Measurements from ENCODE around the gene ERICH6.

ERICH6 gene

DNA sequence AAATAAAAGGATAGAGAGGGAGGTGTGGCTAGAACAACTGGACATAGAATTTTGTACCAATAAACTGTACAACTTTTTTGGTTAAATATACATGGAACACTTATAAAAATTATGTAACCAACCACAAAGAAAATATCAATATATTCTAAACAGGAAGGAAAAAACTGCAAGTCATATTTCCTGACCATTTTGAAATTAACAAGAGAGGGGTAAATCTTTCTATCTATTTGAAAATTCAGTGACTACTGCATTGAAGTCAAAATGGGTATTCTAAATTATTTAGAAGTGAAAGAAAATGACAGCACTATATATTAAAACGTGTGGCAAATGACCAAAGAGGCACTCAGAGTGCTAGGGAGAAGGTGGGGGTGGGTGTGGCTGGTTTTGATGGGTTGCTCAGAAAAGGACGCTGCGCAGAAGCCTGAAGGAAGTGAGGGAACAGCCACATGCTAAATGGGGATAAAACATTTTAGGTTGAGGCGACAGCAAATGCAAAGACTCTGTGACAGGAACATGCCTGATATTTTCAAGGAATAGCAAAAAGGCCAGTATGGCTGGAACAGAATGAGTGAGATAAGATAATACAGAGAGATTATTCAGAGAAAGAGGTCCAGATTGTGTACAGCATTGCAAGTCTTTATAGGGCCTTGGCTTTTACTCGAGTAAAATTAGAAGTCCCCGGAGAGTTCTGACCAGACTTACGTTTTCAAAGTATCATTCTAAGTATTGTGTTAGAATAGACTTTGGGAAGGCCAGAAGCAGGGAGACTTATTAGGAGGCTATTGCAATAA is 41.1 kb downstream of the ERICH6 start:
- no peak overlapping the region for H2AFZ ChIP-seq (ENCODE audit: low read depth)
- no peaks in the 10 kb centered on the region for H3K4me1 ChIP-seq (ENCODE audit: low read depth, poor library complexity, severe bottlenecking)
- H3K4me2 ChIP-seq = no peak overlapping the region
- H4K20me1 ChIP-seq (ENCODE audit: insufficient read depth) = no peaks in the 10 kb centered on the region
- H3K4me3 ChIP-seq (IDR thresholded peaks at IDR 0.05; ENCODE audit: insufficient read depth, low read depth, low read length) = no peak overlapping the region
- H3K27me3 ChIP-seq (ENCODE audit: insufficient read depth, low read depth) = no peaks in the 10 kb centered on the region
- H3K36me3 ChIP-seq (ENCODE audit: insufficient read depth) = no peaks in the 10 kb centered on the region
- no peaks in the 10 kb centered on the region for H3K79me2 ChIP-seq (ENCODE audit: insufficient read depth, low read depth)
- H3K9ac ChIP-seq = no peak overlapping the region
- TF ChIP-seq, protein P1, sequence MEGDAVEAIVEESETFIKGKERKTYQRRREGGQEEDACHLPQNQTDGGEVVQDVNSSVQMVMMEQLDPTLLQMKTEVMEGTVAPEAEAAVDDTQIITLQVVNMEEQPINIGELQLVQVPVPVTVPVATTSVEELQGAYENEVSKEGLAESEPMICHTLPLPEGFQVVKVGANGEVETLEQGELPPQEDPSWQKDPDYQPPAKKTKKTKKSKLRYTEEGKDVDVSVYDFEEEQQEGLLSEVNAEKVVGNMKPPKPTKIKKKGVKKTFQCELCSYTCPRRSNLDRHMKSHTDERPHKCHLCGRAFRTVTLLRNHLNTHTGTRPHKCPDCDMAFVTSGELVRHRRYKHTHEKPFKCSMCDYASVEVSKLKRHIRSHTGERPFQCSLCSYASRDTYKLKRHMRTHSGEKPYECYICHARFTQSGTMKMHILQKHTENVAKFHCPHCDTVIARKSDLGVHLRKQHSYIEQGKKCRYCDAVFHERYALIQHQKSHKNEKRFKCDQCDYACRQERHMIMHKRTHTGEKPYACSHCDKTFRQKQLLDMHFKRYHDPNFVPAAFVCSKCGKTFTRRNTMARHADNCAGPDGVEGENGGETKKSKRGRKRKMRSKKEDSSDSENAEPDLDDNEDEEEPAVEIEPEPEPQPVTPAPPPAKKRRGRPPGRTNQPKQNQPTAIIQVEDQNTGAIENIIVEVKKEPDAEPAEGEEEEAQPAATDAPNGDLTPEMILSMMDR (conservative IDR thresholded peaks at IDR 0.05; ENCODE audit: low read depth, low read length) = no peak
- no peak overlapping the region for H3K27ac ChIP-seq

DNA sequence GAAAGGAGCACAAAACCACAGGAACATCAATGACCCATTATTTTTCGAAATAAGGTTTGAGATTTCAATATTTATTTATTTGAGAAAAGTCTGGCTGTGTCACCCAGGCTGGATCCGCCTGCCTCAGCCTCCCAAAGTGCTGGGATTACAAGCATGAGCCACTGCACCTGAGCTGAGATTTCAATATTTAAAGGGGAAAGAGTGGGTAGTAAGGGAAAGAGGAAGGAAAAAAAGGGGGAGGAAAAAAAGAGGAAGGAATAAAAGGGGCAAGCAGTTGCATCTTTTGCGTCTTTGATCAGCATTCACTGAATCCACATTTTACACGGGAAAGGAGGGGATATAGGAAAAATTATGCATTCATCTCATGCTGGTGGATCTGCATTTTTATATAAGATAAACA is 47.4 kb downstream of the ERICH6 start:
- Histone ChIP-seq H3K79me2 (ENCODE audit: insufficient read depth, low read depth) (no peaks in the 10 kb centered on the region), H2AFZ (ENCODE audit: low read depth) (no peak overlapping the region), H4K20me1 (ENCODE audit: insufficient read depth) (no peaks in the 10 kb centered on the region), H3K9ac (no peak overlapping the region), H3K4me2 (no peak overlapping the region), H3K36me3 (ENCODE audit: insufficient read depth) (no peaks in the 10 kb centered on the region), H3K27me3 (ENCODE audit: insufficient read depth, low read depth) (no peaks in the 10 kb centered on the region), H3K4me3 (IDR thresholded peaks at IDR 0.05; ENCODE audit: insufficient read depth, low read depth, low read length) (no peak overlapping the region), H3K4me1 (ENCODE audit: low read depth, poor library complexity, severe bottlenecking) (no peaks in the 10 kb centered on the region), H3K27ac (no peak overlapping the region)
- TF ChIP-seq, protein P1 (conservative IDR thresholded peaks at IDR 0.05; ENCODE audit: low read depth, low read length) = no peak

DNA sequence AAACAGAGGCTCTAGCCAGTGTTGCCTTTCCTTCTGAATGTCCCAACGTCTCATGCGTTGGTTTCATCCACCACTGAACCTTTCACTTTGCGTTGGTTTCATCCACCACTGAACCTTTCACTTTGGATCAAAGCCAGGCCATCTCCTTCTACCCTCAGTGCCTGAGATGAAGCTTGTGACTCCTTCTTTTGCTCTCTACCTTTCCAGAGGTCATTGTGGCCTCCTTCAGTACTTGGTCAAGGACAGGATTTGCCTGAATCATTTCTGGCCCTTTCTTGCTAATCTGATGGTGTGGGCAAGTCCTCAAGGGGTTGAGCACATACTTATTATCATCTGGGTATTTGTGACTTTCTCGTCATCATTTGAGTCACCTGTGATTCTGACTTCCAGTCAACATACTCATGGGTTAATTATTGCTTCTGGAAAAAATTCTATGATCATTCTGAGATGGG is 50.6 kb downstream of the ERICH6 start:
- no peak overlapping the region for H2AFZ ChIP-seq (ENCODE audit: low read depth)
- no peak overlapping the region for H3K9ac ChIP-seq
- no peaks in the 10 kb centered on the region for H3K27me3 ChIP-seq (ENCODE audit: insufficient read depth, low read depth)
- TF ChIP-seq, protein P1 (conservative IDR thresholded peaks at IDR 0.05; ENCODE audit: low read depth, low read length) = no peak
- H3K4me3 ChIP-seq (IDR thresholded peaks at IDR 0.05; ENCODE audit: insufficient read depth, low read depth, low read length) = no peak overlapping the region
- H3K4me1 ChIP-seq (ENCODE audit: low read depth, poor library complexity, severe bottlenecking) = no peaks in the 10 kb centered on the region
- no peaks in the 10 kb centered on the region for H4K20me1 ChIP-seq (ENCODE audit: insufficient read depth)
- H3K36me3 ChIP-seq (ENCODE audit: insufficient read depth) = no peaks in the 10 kb centered on the region
- H3K27ac ChIP-seq = no peak overlapping the region
- H3K79me2 ChIP-seq (ENCODE audit: insufficient read depth, low read depth) = no peaks in the 10 kb centered on the region
- H3K4me2 ChIP-seq = no peak overlapping the region

DNA sequence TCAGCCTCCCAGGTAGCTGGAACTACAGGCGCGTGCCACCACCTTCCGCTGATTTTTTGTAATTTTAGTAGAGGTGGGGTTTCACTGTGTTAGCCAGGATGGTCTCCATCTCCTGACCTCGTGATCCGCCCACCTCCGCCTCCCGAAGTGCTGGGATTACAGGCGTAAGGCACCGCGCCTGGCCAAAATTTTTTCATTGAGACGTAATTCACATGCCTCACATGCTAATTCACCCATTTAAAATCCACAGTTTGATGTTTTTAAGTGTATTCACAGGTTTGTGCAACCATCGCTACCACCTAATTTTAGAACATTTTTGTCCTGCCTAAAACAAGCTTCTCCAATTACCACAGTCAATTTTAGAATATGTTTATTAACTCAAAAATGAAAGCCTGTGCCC is 63.5 kb downstream of the ERICH6 start:
- Histone ChIP-seq H3K4me1 (ENCODE audit: low read depth, poor library complexity, severe bottlenecking) (peaks cover 7% of the 10 kb centered on the region), H3K9ac (no peak overlapping the region), H3K36me3 (ENCODE audit: insufficient read depth) (no peaks in the 10 kb centered on the region), H3K4me2 (no peak overlapping the region), H2AFZ (ENCODE audit: low read depth) (no peak overlapping the region), H4K20me1 (ENCODE audit: insufficient read depth) (no peaks in the 10 kb centered on the region), H3K4me3 (IDR thresholded peaks at IDR 0.05; ENCODE audit: insufficient read depth, low read depth, low read length) (no peak overlapping the region), H3K27me3 (ENCODE audit: insufficient read depth, low read depth) (no peaks in the 10 kb centered on the region), H3K27ac (no peak overlapping the region), H3K79me2 (ENCODE audit: insufficient read depth, low read depth) (no peaks in the 10 kb centered on the region)
- TF ChIP-seq, protein P1 (conservative IDR thresholded peaks at IDR 0.05; ENCODE audit: low read depth, low read length) = no peak

Data from KMS-11 (cell line).